C4-2B (cell line): ENCODE measurements around the gene EPHA2.

Experiments used
- CTCF ChIP-seq: fragments of 450-650 bp; conservative IDR thresholded peaks from 2 replicates; pipeline ENCODE4 v1.5.1; 2017; ENCODE audit warnings: mild to moderate bottlenecking
- ZFX ChIP-seq: fragments of 450-650 bp; IDR thresholded peaks from 2 replicates; pipeline ENCODE4 v1.6.1; 2017

- TF ChIP-seq CTCF: no peak
- TF ChIP-seq ZFX: no peak
Measured at GRCh38 chr1:16132325-16132785, 23.5 kb downstream of the EPHA2 start.
